ENCODE results near the gene SKP1.
A peak's percentile ranks its signal among the peaks of the same experiment; 100 is the strongest.

SKP1 gene

GRCh38 chr5:134176511-134177368, at the start of gene SKP1 (continued):
- TF ChIP-seq ZFHX2 (tag by site-specific recombination; conservative IDR thresholded peaks at IDR 0.05) (peak; percentile 51; the same call in 1 of the 2 replicates), SALL2 (tag by site-specific recombination; IDR thresholded peaks at IDR 0.05; ENCODE audit: borderline replicate concordance) (no peak), ZNF324 (tag by site-specific recombination; IDR thresholded peaks at IDR 0.05) (no peak), ZNF354C (tag by site-specific recombination; IDR thresholded peaks at IDR 0.05; ENCODE audit: borderline replicate concordance, low read depth) (no peak), ZNF2 (tag by site-specific recombination; IDR thresholded peaks at IDR 0.05) (peak; percentile 98), ZSCAN4 (tag by site-specific recombination; IDR thresholded peaks at IDR 0.05) (peak; percentile 95), ZNF621 (tag by site-specific recombination; IDR thresholded peaks at IDR 0.05) (no peak), ZNF677 (tag by site-specific recombination; IDR thresholded peaks at IDR 0.05) (no peak), ZXDB (tag by site-specific recombination; IDR thresholded peaks at IDR 0.05) (peak; percentile 87), SP3 (tag by site-specific recombination; IDR thresholded peaks at IDR 0.05) (peak; percentile 77), FEZF1 (tag by site-specific recombination; IDR thresholded peaks at IDR 0.05) (no peak), ZNF202 (tag by site-specific recombination; IDR thresholded peaks at IDR 0.05; ENCODE audit: borderline replicate concordance) (no peak), ZFP41 (tag by site-specific recombination; IDR thresholded peaks at IDR 0.05; ENCODE audit: borderline replicate concordance) (no peak), ZNF10 (tag by site-specific recombination; IDR thresholded peaks at IDR 0.05) (0 out of 2 replicates have a peak, but pooled peaks have one; percentile 68), ZNF692 (tag by site-specific recombination; IDR thresholded peaks at IDR 0.05) (peak; percentile 72), OVOL3 (tag by site-specific recombination; IDR thresholded peaks at IDR 0.05) (peak; percentile 66; the same call in 1 of the 2 replicates), ZNF221 (tag by site-specific recombination; IDR thresholded peaks at IDR 0.05; ENCODE audit: borderline replicate concordance) (no peak), ZFP37 (tag by site-specific recombination; IDR thresholded peaks at IDR 0.05) (peak; percentile 97), ZNF660 (tag by site-specific recombination; IDR thresholded peaks at IDR 0.05) (peak; percentile 91), ZSCAN23 (tag by site-specific recombination; IDR thresholded peaks at IDR 0.05) (0 out of 2 replicates have a peak, but pooled peaks have one; percentile 50), ZNF423 (tag by site-specific recombination; IDR thresholded peaks at IDR 0.05) (0 out of 2 replicates have a peak, but pooled peaks have one; percentile 18), KLF8 (tag by site-specific recombination; IDR thresholded peaks at IDR 0.05) (peak; percentile 57; the same call in 1 of the 2 replicates), ZNF146 (tag by site-specific recombination; IDR thresholded peaks at IDR 0.05) (0 out of 2 replicates have a peak, but pooled peaks have one; percentile 3), ZNF548 (tag by site-specific recombination; IDR thresholded peaks at IDR 0.05) (no peak), ZSCAN16 (tag by site-specific recombination; IDR thresholded peaks at IDR 0.05) (0 out of 2 replicates have a peak, but pooled peaks have one; percentile 19), KLF17 (tag by site-specific recombination; IDR thresholded peaks at IDR 0.05) (peak; percentile 73), PATZ1 (tag by site-specific recombination; IDR thresholded peaks at IDR 0.05) (no peak; the same call in none of the 2 replicates), KLF9 (tag by site-specific recombination; IDR thresholded peaks at IDR 0.05; ENCODE audit: low read depth) (peak; percentile 88), ZNF16 (tag by site-specific recombination; IDR thresholded peaks at IDR 0.05; ENCODE audit: low read depth) (no peak), ZNF707 (tag by site-specific recombination; IDR thresholded peaks at IDR 0.05) (no peak), ZNF768 (tag by site-specific recombination; IDR thresholded peaks at IDR 0.05) (no peak), ZNF449 (tag by site-specific recombination; IDR thresholded peaks at IDR 0.05) (peak; percentile 57; the same call in 1 of the 2 replicates), ZSCAN30 (tag by site-specific recombination; IDR thresholded peaks at IDR 0.05) (0 out of 2 replicates have a peak, but pooled peaks have one; percentile 5)

Data from HEK293 (cell line).